Stimulated activated naive CD8-positive, alpha-beta T cell treated with anti-CD3 and anti-CD28 coated beads, Interleukin-15, Interleukin-2, amounts not matched to agents 100 ng/mL and 50 ng/mL, for 24 hours (primary cell): ENCODE data around the gene POLK.
"Not testable (repeated sequence)": the region's sequence is repeated elsewhere in the genome, so short reads cannot be mapped to it uniquely, and the experiment has no call there.

Experiments used
- H3K27ac Mint-ChIP-seq: one replicate; pipeline ENCODE4 v1.8.0; 2021; ENCODE audit warnings: mild to moderate bottlenecking, mixed read lengths
- H3K27me3 Mint-ChIP-seq: one replicate; pipeline ENCODE4 v1.8.0; 2021; ENCODE audit warnings: mixed read lengths
- H3K36me3 Mint-ChIP-seq: one replicate; pipeline ENCODE4 v1.8.0; 2021; ENCODE audit warnings: low read depth, mixed read lengths
- H3K4me1 Mint-ChIP-seq: one replicate; pipeline ENCODE4 v1.8.0; 2021; ENCODE audit warnings: low read depth, mixed read lengths
- H3K4me3 Mint-ChIP-seq: one replicate; pipeline ENCODE4 v1.8.0; 2021; ENCODE audit warnings: mild to moderate bottlenecking, mixed read lengths
- H3K9me3 Mint-ChIP-seq: one replicate; pipeline ENCODE4 v1.8.0; 2021; ENCODE audit warnings: mixed read lengths

Gene POLK

DNA sequence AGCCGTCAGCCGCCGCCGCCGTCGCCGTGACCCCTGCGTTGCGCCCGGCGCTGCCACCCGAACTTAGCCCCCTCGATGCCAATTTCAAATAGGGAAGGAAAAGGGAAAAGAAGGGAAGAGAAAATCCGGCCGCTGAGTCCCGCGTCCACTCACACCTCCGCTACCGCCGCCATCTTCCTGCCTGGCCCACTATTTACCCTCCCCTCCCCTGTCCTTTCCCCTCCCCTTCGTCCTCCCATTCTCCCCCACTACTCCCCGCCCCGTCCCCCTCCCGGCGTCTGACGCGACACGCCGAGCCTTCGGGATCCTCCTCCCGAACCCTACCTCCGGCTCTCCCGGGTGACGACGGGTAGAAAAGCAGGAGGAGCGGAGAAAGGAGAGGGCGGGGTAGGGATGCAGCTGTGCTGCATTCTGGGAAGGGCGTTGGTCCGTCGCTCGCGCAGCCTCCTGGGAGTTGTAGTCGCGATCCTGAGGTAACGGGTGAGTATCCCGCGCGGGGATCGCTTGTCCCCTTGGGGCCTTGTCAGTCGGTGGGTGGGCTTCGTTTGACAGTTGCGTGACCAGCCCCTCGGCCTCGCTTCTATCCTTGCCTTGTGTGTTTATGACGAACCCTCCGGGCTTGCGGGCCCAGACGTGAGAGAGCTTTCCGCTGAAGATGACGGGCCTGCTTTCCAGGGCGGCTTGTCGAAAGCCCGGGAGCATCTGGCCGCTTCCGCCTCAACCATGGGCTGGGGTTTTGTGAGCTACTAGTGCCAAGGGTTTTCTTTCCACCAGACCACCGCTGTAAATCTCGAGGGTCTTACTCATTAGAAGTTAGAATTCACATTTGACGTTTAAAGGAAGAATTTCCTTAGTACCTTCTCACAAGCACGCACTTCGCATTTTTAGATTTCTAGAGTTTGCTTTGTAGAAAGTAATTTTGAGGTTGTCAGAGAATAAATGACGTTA, at the start of gene POLK, which contains the start of gene CERT1:
Gene POLK (plus strand): TSS at position 457 of the 948 bp plus-strand sequence.
Gene CERT1 (minus strand): TSS at position 195 of the 948 bp plus-strand sequence. CDS start 422 bp downstream, outside the sequence.
- peaks cover 61% of the 10 kb centered on the region for H3K4me1 Mint-ChIP-seq
- H3K27me3 Mint-ChIP-seq, result no peaks in the 10 kb centered on the region
- peak within 1 kb of the TSS; percentile 93 for H3K4me3 Mint-ChIP-seq
- H3K9me3 Mint-ChIP-seq, result no peaks in the 10 kb centered on the region
- peak within 1 kb of the TSS; percentile 94 for H3K27ac Mint-ChIP-seq
- H3K36me3 Mint-ChIP-seq, result peaks cover 25% of the 10 kb centered on the region

GRCh38 chr5:75463726-75464125, 48.0 kb upstream of the POLK start:
- no peak overlapping the region for H3K27ac Mint-ChIP-seq
- H3K9me3 Mint-ChIP-seq, result peaks cover 6% of the 10 kb centered on the region
- H3K27me3 Mint-ChIP-seq, result no peaks in the 10 kb centered on the region
- no peak overlapping the region for H3K4me3 Mint-ChIP-seq
- peaks cover 56% of the 10 kb centered on the region for H3K4me1 Mint-ChIP-seq
- H3K36me3 Mint-ChIP-seq, result peaks cover 36% of the 10 kb centered on the region

DNA sequence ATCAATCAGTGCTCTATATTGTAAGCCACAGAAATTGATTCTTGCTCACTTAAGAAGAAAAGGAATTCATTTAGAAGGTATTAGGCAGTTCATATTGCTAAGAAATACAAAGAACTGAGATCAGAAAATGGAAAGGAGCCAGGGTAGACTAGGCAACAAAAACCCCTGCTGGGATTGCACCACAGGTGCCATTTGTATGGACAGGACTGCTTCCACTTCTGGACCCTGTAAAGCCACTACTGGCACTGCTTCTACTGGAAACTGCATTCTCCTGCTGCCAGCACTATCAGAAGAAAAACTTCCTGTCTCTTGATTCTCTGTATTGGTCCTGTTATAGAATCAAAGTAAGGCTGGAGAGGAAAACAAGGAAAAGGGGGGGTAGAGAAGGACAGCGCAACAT, 46.2 kb upstream of the POLK start:
- no peaks in the 10 kb centered on the region for H3K27me3 Mint-ChIP-seq
- no peak overlapping the region for H3K4me3 Mint-ChIP-seq
- peaks cover 56% of the 10 kb centered on the region for H3K4me1 Mint-ChIP-seq
- no peak overlapping the region for H3K27ac Mint-ChIP-seq
- peaks cover 45% of the 10 kb centered on the region for H3K36me3 Mint-ChIP-seq
- H3K9me3 Mint-ChIP-seq, result peaks cover 18% of the 10 kb centered on the region

- Mint-ChIP-seq H3K9me3 (peaks cover 24% of the 10 kb centered on the region), H3K4me1 (peaks cover 51% of the 10 kb centered on the region), H3K36me3 (peaks cover 51% of the 10 kb centered on the region), H3K27ac (no peak overlapping the region), H3K4me3 (no peak overlapping the region), H3K27me3 (no peaks in the 10 kb centered on the region)
Measured at GRCh38 chr5:75466006-75466716, 45.5 kb upstream of the POLK start.

- Mint-ChIP-seq H3K36me3 (peaks cover 47% of the 10 kb centered on the region), H3K9me3 (peaks cover 24% of the 10 kb centered on the region), H3K4me1 (peaks cover 33% of the 10 kb centered on the region), H3K27me3 (no peaks in the 10 kb centered on the region), H3K4me3 (no peak overlapping the region), H3K27ac (no peak overlapping the region)
Measured at GRCh38 chr5:75468593-75468992, 43.1 kb upstream of the POLK start.

DNA sequence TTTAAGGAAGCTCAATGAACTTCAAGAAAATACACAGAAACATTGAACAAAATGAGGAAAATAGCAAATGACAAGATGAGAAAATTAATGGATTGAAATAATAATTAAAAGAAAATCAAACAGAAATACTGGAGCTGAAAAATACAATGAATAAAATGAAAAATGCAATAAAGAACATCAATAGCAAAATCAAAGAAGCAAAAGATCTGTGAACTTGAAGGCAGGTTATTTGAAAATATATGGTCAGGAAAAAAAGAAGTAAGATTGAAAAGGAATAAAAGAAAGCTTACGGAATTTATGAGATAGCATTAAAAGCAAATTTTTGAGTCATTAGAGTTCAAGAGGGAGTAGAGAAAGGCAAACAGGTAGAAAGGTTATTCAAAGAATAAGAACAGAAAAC, 42.7 kb upstream of the POLK start:
- Mint-ChIP-seq H3K36me3 (peaks cover 48% of the 10 kb centered on the region), H3K4me3 (no peak overlapping the region), H3K27ac (no peak overlapping the region), H3K27me3 (no peaks in the 10 kb centered on the region), H3K9me3 (peaks cover 24% of the 10 kb centered on the region), H3K4me1 (peaks cover 29% of the 10 kb centered on the region)

DNA sequence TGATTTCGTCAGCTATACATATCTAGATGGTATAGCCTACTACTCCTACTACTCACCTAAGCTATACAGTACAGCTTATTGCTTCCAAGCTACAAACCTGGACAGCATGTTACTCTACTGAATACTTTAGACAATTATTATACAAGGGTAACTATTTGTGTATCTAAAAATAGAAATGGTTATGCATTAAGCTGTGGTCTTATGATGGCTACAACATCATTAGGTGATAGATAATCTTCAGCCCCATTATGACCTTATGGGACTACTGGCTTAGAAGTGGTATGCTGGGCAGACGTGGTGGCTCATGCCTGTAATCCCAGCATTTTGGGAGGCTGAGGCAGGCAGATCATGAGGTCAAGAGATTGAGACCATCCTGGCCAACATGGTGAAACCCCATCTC, 40.5 kb upstream of the POLK start:
- Mint-ChIP-seq H3K9me3 (peaks cover 24% of the 10 kb centered on the region), H3K27ac (no peak overlapping the region), H3K27me3 (no peaks in the 10 kb centered on the region), H3K36me3 (peaks cover 50% of the 10 kb centered on the region), H3K4me1 (peaks cover 17% of the 10 kb centered on the region), H3K4me3 (no peak overlapping the region)

GRCh38 chr5:75472973-75473372, 38.7 kb upstream of the POLK start:
- no peak overlapping the region for H3K27ac Mint-ChIP-seq
- H3K9me3 Mint-ChIP-seq, result peaks cover 24% of the 10 kb centered on the region
- H3K4me3 Mint-ChIP-seq, result no peak overlapping the region
- H3K4me1 Mint-ChIP-seq, result peaks cover 12% of the 10 kb centered on the region
- no peaks in the 10 kb centered on the region for H3K27me3 Mint-ChIP-seq
- peaks cover 59% of the 10 kb centered on the region for H3K36me3 Mint-ChIP-seq

DNA sequence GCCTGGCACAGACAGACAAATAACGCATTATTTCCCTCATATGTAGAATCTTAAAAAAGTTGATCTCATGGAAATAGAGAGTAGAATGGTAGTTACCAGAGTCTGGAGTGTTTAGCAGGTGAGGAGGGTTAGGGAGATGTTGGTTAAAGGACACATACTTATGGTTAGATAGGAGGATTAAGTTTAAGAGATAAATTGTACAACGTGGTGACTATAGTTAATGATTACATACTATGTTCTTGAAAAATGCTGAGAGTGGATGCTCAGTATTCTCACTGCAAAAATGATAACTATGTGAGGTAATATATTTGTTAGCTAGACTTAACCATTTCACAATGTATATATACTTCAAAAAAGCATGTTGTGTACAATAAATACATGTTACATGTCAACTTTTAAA, 38.2 kb upstream of the POLK start:
- H3K27me3 Mint-ChIP-seq, result no peaks in the 10 kb centered on the region
- peaks cover 56% of the 10 kb centered on the region for H3K36me3 Mint-ChIP-seq
- H3K4me3 Mint-ChIP-seq, result no peak overlapping the region
- peaks cover 24% of the 10 kb centered on the region for H3K9me3 Mint-ChIP-seq
- H3K4me1 Mint-ChIP-seq, result peaks cover 17% of the 10 kb centered on the region
- no peak overlapping the region for H3K27ac Mint-ChIP-seq

DNA sequence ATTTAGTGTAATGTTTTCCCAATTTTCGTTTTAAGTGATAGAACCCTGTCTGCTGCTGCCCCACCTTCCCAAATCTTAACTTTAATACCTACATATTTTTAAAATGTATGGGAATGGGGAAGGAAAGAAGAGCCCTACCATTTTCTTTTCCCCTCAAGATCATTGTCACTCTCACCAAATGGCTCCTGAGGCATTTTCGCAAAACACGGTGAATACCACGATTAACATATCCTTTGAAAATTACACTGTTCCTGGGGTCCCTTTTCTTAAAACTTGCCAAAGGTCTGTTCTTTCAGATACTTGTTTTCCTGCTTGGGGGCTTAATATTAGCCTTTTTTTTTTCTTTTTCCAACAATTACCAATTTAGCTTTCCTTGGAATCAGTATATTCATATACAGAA, 36.3 kb upstream of the POLK start:
- Mint-ChIP-seq H3K36me3 (peaks cover 46% of the 10 kb centered on the region), H3K9me3 (peaks cover 11% of the 10 kb centered on the region), H3K4me3 (no peak overlapping the region), H3K27ac (no peak overlapping the region), H3K27me3 (no peaks in the 10 kb centered on the region), H3K4me1 (peaks cover 13% of the 10 kb centered on the region)

GRCh38 chr5:75481024-75481423, 30.7 kb upstream of the POLK start:
- H3K27me3 Mint-ChIP-seq, result no peaks in the 10 kb centered on the region
- H3K27ac Mint-ChIP-seq, result peak overlapping the region; percentile 38
- no peak overlapping the region for H3K4me3 Mint-ChIP-seq
- peaks cover 27% of the 10 kb centered on the region for H3K4me1 Mint-ChIP-seq
- H3K36me3 Mint-ChIP-seq, result peaks cover 60% of the 10 kb centered on the region
- H3K9me3 Mint-ChIP-seq, result peaks cover 12% of the 10 kb centered on the region

- Mint-ChIP-seq H3K9me3 (peaks cover 22% of the 10 kb centered on the region), H3K4me3 (no peak overlapping the region), H3K4me1 (peaks cover 35% of the 10 kb centered on the region), H3K27ac (no peak overlapping the region), H3K27me3 (no peaks in the 10 kb centered on the region), H3K36me3 (peaks cover 63% of the 10 kb centered on the region)
Measured at GRCh38 chr5:75482482-75482881, 29.2 kb upstream of the POLK start.

DNA sequence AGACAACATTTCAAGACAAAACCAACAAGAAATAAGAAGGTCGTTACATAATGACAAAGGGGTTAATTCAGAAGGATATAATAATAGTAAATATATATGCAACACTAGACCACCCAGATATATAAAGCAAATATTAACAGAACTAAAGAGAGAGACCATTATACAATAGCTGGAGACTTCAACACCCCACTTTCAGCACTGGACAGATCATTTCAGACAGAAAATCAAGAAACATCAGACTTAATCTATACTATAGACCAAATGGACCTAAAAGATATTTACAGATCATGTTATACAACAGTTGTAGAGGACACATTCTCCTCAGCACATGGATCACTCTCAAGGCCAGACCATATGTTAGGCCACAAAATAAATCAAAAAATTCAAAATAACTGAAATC, 27.1 kb upstream of the POLK start:
- Mint-ChIP-seq H3K36me3 (peaks cover 75% of the 10 kb centered on the region), H3K27ac (no peak overlapping the region), H3K9me3 (peaks cover 30% of the 10 kb centered on the region), H3K4me1 (peaks cover 31% of the 10 kb centered on the region), H3K27me3 (no peaks in the 10 kb centered on the region), H3K4me3 (no peak overlapping the region)

DNA sequence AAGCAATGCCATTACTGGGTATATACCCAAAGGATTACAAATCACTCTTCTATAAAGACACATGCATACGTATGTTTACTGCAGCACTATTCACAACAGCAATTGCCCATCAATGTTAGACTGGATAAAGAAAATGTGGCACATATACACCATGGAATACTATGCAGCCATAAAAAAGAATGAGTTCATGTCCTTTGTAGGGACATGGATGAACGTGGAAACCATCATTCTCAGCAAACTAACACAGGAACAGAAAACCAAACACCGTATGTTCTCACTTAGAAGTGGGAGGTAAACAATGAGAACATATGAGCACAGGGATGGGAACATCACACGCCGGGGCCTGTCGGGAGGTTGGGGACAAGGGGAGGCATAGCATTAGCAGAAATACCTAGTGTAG, 21.8 kb upstream of the POLK start:
- Mint-ChIP-seq H3K36me3 (peaks cover 78% of the 10 kb centered on the region), H3K4me1 (peaks cover 24% of the 10 kb centered on the region), H3K9me3 (peaks cover 28% of the 10 kb centered on the region)
- not testable (repeated sequence) for H3K27ac Mint-ChIP-seq, H3K4me3 Mint-ChIP-seq, H3K27me3 Mint-ChIP-seq

DNA sequence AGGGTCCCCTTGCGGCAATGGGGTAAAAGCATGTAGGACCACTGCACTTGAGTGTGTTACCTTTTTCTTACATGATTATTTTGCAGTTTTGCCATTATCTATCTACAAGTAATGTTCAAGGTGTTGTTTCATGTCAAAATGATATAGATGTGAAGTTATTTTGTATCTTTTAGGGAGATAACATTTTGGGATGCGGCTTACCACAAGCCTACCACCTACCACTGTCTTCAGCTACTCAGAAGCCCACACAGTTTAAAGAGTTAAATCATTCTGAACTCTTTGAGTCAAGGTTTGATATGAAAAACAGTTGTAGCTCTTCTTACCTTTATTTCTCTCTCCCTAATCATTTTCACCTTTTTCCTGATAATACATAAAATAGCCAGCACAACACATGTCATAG, 20.1 kb upstream of the POLK start:
- Mint-ChIP-seq H3K4me3 (no peak overlapping the region), H3K4me1 (peaks cover 18% of the 10 kb centered on the region), H3K9me3 (peaks cover 16% of the 10 kb centered on the region), H3K27ac (no peak overlapping the region), H3K36me3 (peaks cover 70% of the 10 kb centered on the region), H3K27me3 (no peaks in the 10 kb centered on the region)
